Fibroblast of lung (primary cell): ENCODE data around the gene GRIK4. TPM values are rescaled to one million over a fixed set of nuclear protein-coding genes. Genes with fewer than 3 reads are reported as not detected.

Experiments used
- DNase-seq, 2 donors: peaks; one replicate each; pipeline versions ENCODE4 v3.0.0 to v3.0.0-alpha.2; 2010; ENCODE audit warnings: low read depth in 2 of 2
- H2AFZ ChIP-seq: 2 replicates; pipeline ENCODE4 v1.5.1; 2012; ENCODE audit warnings: low read length, control low read depth, inconsistent platforms
- H3K27ac ChIP-seq: 2 replicates; pipeline ENCODE4 v1.5.1; 2011; ENCODE audit warnings: low read length, control low read depth; ENCODE audit not compliant: insufficient read depth
- H3K27me3 ChIP-seq: 2 replicates; pipeline ENCODE4 v1.5.1; 2011; ENCODE audit warnings: mild to moderate bottlenecking, low read length; ENCODE audit not compliant: control insufficient read depth, insufficient read depth
- H3K36me3 ChIP-seq: 2 replicates; pipeline ENCODE4 v1.5.1; 2011; ENCODE audit warnings: low read length; ENCODE audit not compliant: control insufficient read depth, insufficient read depth
- H3K4me1 ChIP-seq: 2 replicates; pipeline ENCODE4 v1.5.1; 2011; ENCODE audit warnings: low read length; ENCODE audit not compliant: control insufficient read depth, insufficient read depth; ENCODE audit errors: extremely low read depth
- H3K4me2 ChIP-seq: 2 replicates; pipeline ENCODE4 v1.5.1; 2011; ENCODE audit warnings: low read length, control low read depth; ENCODE audit not compliant: insufficient read depth; ENCODE audit errors: extremely low read depth
- H3K4me3 ChIP-seq, 4 experiments: fragments of 200-600 bp in 1 of 4; sonication (generic) in 1 of 4; replicated peaks in 1 of 4; 2 replicates each; pipeline ENCODE4 v1.5.1; 2011 to 2016; ENCODE audit warnings: low read length in 4 of 4, low read depth in 3 of 4, mild to moderate bottlenecking in 3 of 4, control low read depth in 2 of 4, inconsistent platforms in 1 of 4, mixed read lengths in 1 of 4; ENCODE audit not compliant: insufficient read depth in 1 of 4; ENCODE audit errors: control extremely low read depth in 1 of 4
- H3K79me2 ChIP-seq: 2 replicates; pipeline ENCODE4 v1.5.1; 2012; ENCODE audit warnings: mild to moderate bottlenecking, low read length, inconsistent platforms; ENCODE audit not compliant: control insufficient read depth, insufficient read depth
- H3K9ac ChIP-seq: 2 replicates; pipeline ENCODE4 v1.5.1; 2011; ENCODE audit warnings: mild to moderate bottlenecking, low read length, control low read depth; ENCODE audit not compliant: insufficient read depth
- H3K9me3 ChIP-seq: 2 replicates; pipeline ENCODE4 v1.5.1; 2012; ENCODE audit warnings: low read depth, low read length; ENCODE audit not compliant: control insufficient read depth, insufficient read depth
- H4K20me1 ChIP-seq: 2 replicates; pipeline ENCODE4 v1.5.1; 2011; ENCODE audit warnings: low read length; ENCODE audit not compliant: control insufficient read depth, insufficient read depth; ENCODE audit errors: extremely low read depth
- EZH2 ChIP-seq: IDR thresholded peaks from 2 replicates; pipeline ENCODE4 v1.5.1; 2012; ENCODE audit warnings: low read length, control low read depth, mild to moderate bottlenecking; ENCODE audit errors: missing control alignments
- polyA plus RNA-seq, 2 donors: library from polyadenylated mRNA; depleted of rRNA in 1 of 2; stranded (reverse) in 1 of 2; unstranded in 1 of 2; fragments of >200 nt; gene quantifications; 2 replicates each; pipeline ENCODE4 v1.2.1, GENCODE V29; 2011 to 2012; ENCODE audit warnings: missing spikeins in 1 of 2
- total RNA-seq: library from RNA; depleted of rRNA; stranded (reverse); fragments of >200 nt; gene quantifications from 2 replicates; pipeline ENCODE4 v1.2.1, GENCODE V29; 2014
- TF ChIP-seq, protein P1 (sequence below), 2 donors: IDR thresholded peaks in 1 of 2; conservative IDR thresholded peaks in 1 of 2; 1 replicate in 1 of 2; 2 replicates in 1 of 2; pipeline ENCODE4 v1.5.1; 2011 to 2012; ENCODE audit warnings: low read length in 2 of 2, control low read depth in 1 of 2, inconsistent platforms in 1 of 2, low read depth in 1 of 2, mild to moderate bottlenecking in 1 of 2

The GRIK4 gene
- total and polyA plus RNA-seq, 2 donors (not counting 1 experiment from before 2014, with no cell fraction given), result 0.17 to 1.5 TPM

DNA sequence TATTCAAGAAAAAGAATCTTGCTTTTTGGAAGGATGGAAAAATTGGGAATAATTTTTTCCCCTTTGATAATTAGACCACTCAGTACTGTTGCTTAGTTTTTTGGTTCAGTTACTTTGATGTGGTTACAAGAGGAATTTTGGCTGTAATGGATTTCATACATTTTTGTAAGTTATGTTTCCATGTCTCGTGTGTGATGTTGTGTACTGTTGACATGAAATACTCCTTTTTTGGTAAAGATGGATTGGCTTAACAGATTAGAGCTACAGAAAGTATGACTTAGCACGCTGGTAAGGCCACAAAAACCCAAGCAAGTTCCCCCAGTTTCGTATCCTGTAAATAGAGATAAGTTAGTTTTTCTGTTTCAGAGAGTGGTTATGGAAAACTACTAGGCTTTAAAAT lies 524.2 kb downstream of the GRIK4 start:
- H3K79me2 ChIP-seq, result no peaks in the 10 kb centered on the region
- no peaks in the 10 kb centered on the region for H3K9me3 ChIP-seq
- no peak overlapping the region for H3K27ac ChIP-seq
- H4K20me1 ChIP-seq, result no peaks in the 10 kb centered on the region
- H3K36me3 ChIP-seq, result no peaks in the 10 kb centered on the region
- no peak overlapping the region for H2AFZ ChIP-seq
- no peak overlapping the region for H3K4me3 ChIP-seq
- no peak overlapping the region for H3K9ac ChIP-seq
- H3K4me2 ChIP-seq, result no peak overlapping the region
- TF ChIP-seq EZH2, result no peak
- TF ChIP-seq, protein P1, sequence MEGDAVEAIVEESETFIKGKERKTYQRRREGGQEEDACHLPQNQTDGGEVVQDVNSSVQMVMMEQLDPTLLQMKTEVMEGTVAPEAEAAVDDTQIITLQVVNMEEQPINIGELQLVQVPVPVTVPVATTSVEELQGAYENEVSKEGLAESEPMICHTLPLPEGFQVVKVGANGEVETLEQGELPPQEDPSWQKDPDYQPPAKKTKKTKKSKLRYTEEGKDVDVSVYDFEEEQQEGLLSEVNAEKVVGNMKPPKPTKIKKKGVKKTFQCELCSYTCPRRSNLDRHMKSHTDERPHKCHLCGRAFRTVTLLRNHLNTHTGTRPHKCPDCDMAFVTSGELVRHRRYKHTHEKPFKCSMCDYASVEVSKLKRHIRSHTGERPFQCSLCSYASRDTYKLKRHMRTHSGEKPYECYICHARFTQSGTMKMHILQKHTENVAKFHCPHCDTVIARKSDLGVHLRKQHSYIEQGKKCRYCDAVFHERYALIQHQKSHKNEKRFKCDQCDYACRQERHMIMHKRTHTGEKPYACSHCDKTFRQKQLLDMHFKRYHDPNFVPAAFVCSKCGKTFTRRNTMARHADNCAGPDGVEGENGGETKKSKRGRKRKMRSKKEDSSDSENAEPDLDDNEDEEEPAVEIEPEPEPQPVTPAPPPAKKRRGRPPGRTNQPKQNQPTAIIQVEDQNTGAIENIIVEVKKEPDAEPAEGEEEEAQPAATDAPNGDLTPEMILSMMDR (conservative IDR thresholded peaks at IDR 0.05 in 1 of 2, IDR thresholded peaks at IDR 0.05 in 1 of 2; ENCODE audit: low read depth in 1 of 2, low read length in 2 of 2), result no peak
- peak in 1 of 2 donors; percentile 59 for DNase-seq
- no peaks in the 10 kb centered on the region for H3K27me3 ChIP-seq
- H3K4me1 ChIP-seq, result no peaks in the 10 kb centered on the region

DNA sequence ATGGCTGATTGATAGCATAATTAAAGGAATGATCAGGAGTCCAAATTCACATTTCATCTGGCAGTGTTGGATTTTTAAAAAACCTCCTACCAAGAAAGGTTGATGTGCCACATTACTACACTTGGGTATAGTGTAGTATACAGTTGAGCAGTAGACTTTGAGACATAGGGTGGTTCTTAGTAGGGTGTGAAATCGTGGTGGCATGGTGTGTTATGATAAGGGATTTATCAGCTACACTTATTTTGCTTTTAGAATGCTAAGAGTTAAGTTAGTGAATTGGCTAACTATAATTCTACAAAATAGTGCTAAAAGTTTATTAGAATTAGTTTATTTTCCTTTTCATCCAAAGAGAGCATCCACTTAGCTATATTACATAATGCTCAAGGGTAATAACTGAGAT lies 525.5 kb downstream of the GRIK4 start:
- Histone ChIP-seq H3K27me3 (no peaks in the 10 kb centered on the region), H4K20me1 (no peaks in the 10 kb centered on the region), H3K4me3 (no peak overlapping the region), H3K9me3 (no peaks in the 10 kb centered on the region), H3K36me3 (no peaks in the 10 kb centered on the region), H3K4me2 (no peak overlapping the region), H3K4me1 (no peaks in the 10 kb centered on the region), H3K79me2 (no peaks in the 10 kb centered on the region), H3K9ac (no peak overlapping the region), H2AFZ (no peak overlapping the region), H3K27ac (no peak overlapping the region)
- no peak for DNase-seq
- TF ChIP-seq, protein P1 (conservative IDR thresholded peaks at IDR 0.05 in 1 of 2, IDR thresholded peaks at IDR 0.05 in 1 of 2; ENCODE audit: low read depth in 1 of 2, low read length in 2 of 2), result no peak
- TF ChIP-seq EZH2, result no peak

Other genes with a start within 250 kb of the GRIK4 start
- gene TLCD5, start 186.4 kb upstream of the GRIK4 start, total RNA-seq, result 9.8 and 13.2 TPM in 2 replicates
- 12.1 and 17.0 TPM in 2 replicates for gene TLCD5, start 186.4 kb upstream of the GRIK4 start, polyA plus RNA-seq
- gene ARHGEF12, start 175.3 kb upstream of the GRIK4 start, total RNA-seq, result 107 and 141 TPM in 2 replicates
- gene ARHGEF12, start 175.3 kb upstream of the GRIK4 start, polyA plus RNA-seq, result 52.7 and 63.1 TPM in 2 replicates